H1 (cell line): ENCODE measurements around the gene TNP1. TPM values are rescaled to one million over a fixed set of nuclear protein-coding genes. Genes with fewer than 3 reads are reported as not detected.

ENCODE experiments used
- CTCF ChIA-PET: fragments of 300-600 bp; sonication (Branson Sonifier 250); formaldehyde crosslinking; loops from one replicate; lab custom pipeline; 2021; ENCODE audit not compliant: partially characterized antibody; lab: Charles Lee
- POLR2A ChIA-PET: fragments of 300-600 bp; sonication (Branson Sonifier 250); formaldehyde crosslinking; loops from one replicate; lab custom pipeline; 2021; ENCODE audit warnings: inconsistent platforms; ENCODE audit not compliant: partially characterized antibody; lab: Charles Lee
- DNase-seq, 2 experiments: peaks; one replicate each; pipeline versions ENCODE4 v3.0.0 to v3.0.0-alpha.2; 2010 to 2022; ENCODE audit warnings: low spot score in 2 of 2, low read depth in 1 of 2, mixed read lengths in 1 of 2
- FAIRE-seq: peaks from 2 replicates; lab custom pipeline; 2011; peaks lifted over from hg19 to GRCh38; lab: Jason Lieb, UNC
- H2AFZ ChIP-seq: 2 replicates; pipeline ENCODE4 v1.8.1; 2012; ENCODE audit warnings: low read length, inconsistent platforms
- H2AK5ac ChIP-seq: 2 replicates; pipeline ENCODE4 v1.6.1; 2013; ENCODE audit warnings: low read depth, low read length
- H2BK120ac ChIP-seq: replicated peaks from 2 replicates; pipeline ENCODE3; 2013; ENCODE audit warnings: low read depth, low read length, inconsistent platforms
- H2BK12ac ChIP-seq: 2 replicates; pipeline ENCODE4 v1.6.1; 2013; ENCODE audit warnings: low read depth, low read length
- H2BK15ac ChIP-seq: 2 replicates; pipeline ENCODE4 v1.6.1; 2013; ENCODE audit warnings: low read length
- H2BK20ac ChIP-seq: 2 replicates; pipeline ENCODE4 v1.6.1; 2013; ENCODE audit warnings: low read length
- H2BK5ac ChIP-seq: 2 replicates; pipeline ENCODE4 v1.6.1; 2013; ENCODE audit warnings: low read depth, low read length
- H3K14ac ChIP-seq: 2 replicates; pipeline ENCODE4 v1.6.1; 2013; ENCODE audit warnings: inconsistent platforms; ENCODE audit not compliant: insufficient read length
- H3K18ac ChIP-seq: 2 replicates; pipeline ENCODE4 v1.6.1; 2013; ENCODE audit warnings: low read length; ENCODE audit errors: extremely low read depth
- H3K23ac ChIP-seq: 2 replicates; pipeline ENCODE4 v1.6.1; 2013; ENCODE audit warnings: inconsistent platforms; ENCODE audit not compliant: insufficient read length
- H3K23me2 ChIP-seq: 2 replicates; pipeline ENCODE4 v1.6.1; 2013; ENCODE audit warnings: low read depth, low read length
- H3K27ac ChIP-seq: 2 replicates; pipeline ENCODE4 v1.6.1; 2011; ENCODE audit warnings: low read depth, low read length, inconsistent platforms
- H3K27me3 ChIP-seq, 4 experiments: replicated peaks in 1 of 4; 1 replicate in 1 of 4; 2 replicates in 3 of 4; pipeline versions ENCODE4 v1.6.1 to v1.8.1; 2011 to 2013; ENCODE audit warnings: low read length in 3 of 4, mild to moderate bottlenecking in 3 of 4, inconsistent platforms in 2 of 4, mixed read lengths in 2 of 4, moderate library complexity in 1 of 4; ENCODE audit not compliant: control insufficient read depth in 3 of 4, insufficient read depth in 3 of 4; ENCODE audit errors: extremely low read depth in 1 of 4
- H3K36me3 ChIP-seq, 4 experiments: 2 replicates each; pipeline versions ENCODE4 v1.6.1 to v1.8.1; 2011 to 2013; ENCODE audit warnings: mild to moderate bottlenecking in 4 of 4, low read length in 3 of 4, moderate library complexity in 2 of 4, control low read depth in 1 of 4, inconsistent platforms in 1 of 4; ENCODE audit not compliant: insufficient read depth in 4 of 4, control insufficient read depth in 2 of 4
- H3K4ac ChIP-seq: replicated peaks from 2 replicates; pipeline ENCODE3; 2013; ENCODE audit warnings: low read length, low read depth, mixed read lengths, inconsistent platforms; ENCODE audit not compliant: insufficient read length
- H3K4me1 ChIP-seq, 4 experiments: replicated peaks in 1 of 4; 1 replicate in 1 of 4; 2 replicates in 3 of 4; pipeline versions ENCODE4 v1.6.1 to v1.8.1; 2011 to 2013; ENCODE audit warnings: low read length in 3 of 4, inconsistent platforms in 2 of 4, mixed read lengths in 1 of 4; ENCODE audit not compliant: insufficient read depth in 4 of 4, control insufficient read depth in 3 of 4
- H3K4me2 ChIP-seq, 2 experiments: 2 replicates each; pipeline versions ENCODE4 v1.6.1 to v1.8.1; 2011 to 2013; ENCODE audit warnings: low read depth in 2 of 2, low read length in 2 of 2, control low read depth in 1 of 2, inconsistent platforms in 1 of 2, mild to moderate bottlenecking in 1 of 2; ENCODE audit not compliant: insufficient read depth in 1 of 2
- H3K4me3 ChIP-seq, 4 experiments: fragments of 200-600, 300-600 bp in 1 of 4; sonication (generic), shearing (Covaris generic), sonication (Bioruptor Twin) in 1 of 4; 2 replicates each; pipeline versions ENCODE4 v1.5.1 to v1.8.1; 2011 to 2016; ENCODE audit warnings: low read length in 4 of 4, low read depth in 3 of 4, control low read depth in 2 of 4, inconsistent platforms in 2 of 4, mild to moderate bottlenecking in 2 of 4, mixed read lengths in 1 of 4, moderate library complexity in 1 of 4; ENCODE audit not compliant: insufficient read depth in 2 of 4; ENCODE audit errors: extremely low read depth in 1 of 4
- H3K56ac ChIP-seq: replicated peaks from 2 replicates; pipeline ENCODE3; 2013; ENCODE audit warnings: low read depth, mild to moderate bottlenecking, mixed read lengths, low read length, inconsistent platforms; ENCODE audit not compliant: insufficient read length
- H3K79me1 ChIP-seq: 2 replicates; pipeline ENCODE4 v1.6.1; 2013; ENCODE audit warnings: low read depth, low read length, control low read depth
- H3K79me2 ChIP-seq, 2 experiments: 2 replicates each; pipeline versions ENCODE4 v1.6.1 to v1.8.1; 2012 to 2013; ENCODE audit warnings: low read length in 2 of 2, mild to moderate bottlenecking in 2 of 2, inconsistent platforms in 1 of 2; ENCODE audit not compliant: insufficient read depth in 2 of 2, control insufficient read depth in 1 of 2
- H3K9ac ChIP-seq, 4 experiments: replicated peaks in 1 of 4; 1 replicate in 1 of 4; 2 replicates in 3 of 4; pipeline versions ENCODE4 v1.6.1 to v1.8.1; 2011 to 2013; ENCODE audit warnings: low read depth in 3 of 4, low read length in 3 of 4, control low read depth in 2 of 4, mild to moderate bottlenecking in 2 of 4, moderate library complexity in 2 of 4, inconsistent platforms in 1 of 4; ENCODE audit errors: extremely low read depth in 1 of 4
- H3K9me3 ChIP-seq, 2 experiments: 2 replicates each; pipeline versions ENCODE4 v1.6.1 to v1.8.1; 2012 to 2013; ENCODE audit warnings: mild to moderate bottlenecking in 2 of 2, moderate library complexity in 2 of 2, control low read depth in 1 of 2, inconsistent platforms in 1 of 2, low read depth in 1 of 2, low read length in 1 of 2, mixed read lengths in 1 of 2; ENCODE audit not compliant: insufficient read depth in 2 of 2
- H4K20me1 ChIP-seq, 2 experiments: replicated peaks in 1 of 2; 2 replicates each; pipeline versions ENCODE3 to v1.8.1; 2011 to 2013; ENCODE audit warnings: inconsistent platforms in 2 of 2, low read length in 2 of 2, mild to moderate bottlenecking in 1 of 2; ENCODE audit not compliant: insufficient read depth in 2 of 2, control insufficient read depth in 1 of 2
- H4K5ac ChIP-seq: 2 replicates; pipeline ENCODE4 v1.6.1; 2013; ENCODE audit warnings: low read length, low read depth, mixed read lengths, inconsistent platforms; ENCODE audit not compliant: insufficient read length
- H4K8ac ChIP-seq: 2 replicates; pipeline ENCODE4 v1.8.0; 2013; ENCODE audit warnings: mild to moderate bottlenecking, moderate library complexity, low read length, inconsistent platforms; ENCODE audit not compliant: insufficient read depth; ENCODE audit errors: extremely low read depth
- H4K91ac ChIP-seq: replicated peaks from 2 replicates; pipeline ENCODE3; 2013; ENCODE audit warnings: low read length, mixed read lengths, inconsistent platforms; ENCODE audit not compliant: insufficient read length
- ASH2L ChIP-seq: fragments of 200-600, 300-600 bp; sonication (generic); IDR thresholded peaks from one replicate; pipeline ENCODE4 v1.7.1; 2017; ENCODE audit warnings: low read length
- CREB1 ChIP-seq: IDR thresholded peaks from 2 replicates; pipeline ENCODE4 v1.6.1; 2012; ENCODE audit warnings: inconsistent platforms
- HDAC2 ChIP-seq, 2 experiments: fragments of 300-600 bp in 1 of 2; sonication (generic) in 1 of 2; IDR thresholded peaks; 2 replicates each; pipeline ENCODE4 v1.6.1; 2011 to 2012; ENCODE audit warnings: low read depth in 2 of 2, low read length in 2 of 2, mild to moderate bottlenecking in 2 of 2, moderate library complexity in 2 of 2, borderline replicate concordance in 1 of 2, inconsistent platforms in 1 of 2
- HDAC6 ChIP-seq: IDR thresholded peaks from one replicate; pipeline ENCODE4 v1.7.1; 2012; ENCODE audit warnings: low read depth, mild to moderate bottlenecking, inconsistent platforms, low read length, moderate library complexity
- RFX5 ChIP-seq: IDR thresholded peaks from 2 replicates; pipeline ENCODE4 v1.6.1; 2011; ENCODE audit warnings: low read depth, low read length, improper control_type of control experiment, borderline replicate concordance
- SP4 ChIP-seq: IDR thresholded peaks from 2 replicates; pipeline ENCODE4 v1.6.1; 2012; ENCODE audit warnings: low read length, inconsistent platforms
- WGBS, 2 experiments: shearing (Covaris generic) in 1 of 2; methylation state at CpG; one replicate each; pipeline versions ENCODE4 v1.1.6 to v1.1.7; 2013 to 2015; ENCODE audit warnings: low lambda C conversion rate in 2 of 2, mixed read lengths in 2 of 2, inconsistent platforms in 1 of 2, low coverage in 1 of 2, missing lambda C conversion rate in 1 of 2; ENCODE audit not compliant: insufficient replicate concordance in 2 of 2, insufficient coverage in 1 of 2, insufficient read length in 1 of 2; ENCODE audit errors: extremely low coverage in 1 of 2, missing lambda C conversion rate in 1 of 2; 5-methylcytosine and 5-hydroxymethylcytosine counted together
- polyA plus RNA-seq, 7 experiments: library from polyadenylated mRNA; depleted of rRNA in 3 of 7; stranded (reverse) in 5 of 7; unstranded in 2 of 7; fragments of >200 nt in 5 of 7; fragments of 200-250 nt in 2 of 7; gene quantifications; 1 replicate in 5 of 7; 2 replicates in 1 of 7; 4 replicates in 1 of 7; pipeline versions ENCODE4 v1.2.1 to v1.2.3, GENCODE V29; 2011 to 2013; ENCODE audit warnings: missing spikeins in 2 of 7, mixed read lengths in 2 of 7
- total RNA-seq: library from RNA; stranded (reverse); fragmentation: NEBNext Ultra II Directional; extraction: Animal tissue kit (Norgen Biotek cat#: 25700); gene quantifications from 2 replicates; pipeline ENCODE4 v1.2.1, GENCODE V29; 2021

The TNP1 gene
- total and polyA plus RNA-seq, 2 of the 8 experiments (the other 6 are each of a cell fraction or from before 2014, with no cell fraction given) = not detected

- no peak overlapping the region for H2AK5ac ChIP-seq
- 92% methylated on average over 3 of the region's 3 CpGs; no CpG with 5 or more reads in 1 of the 2 experiments for WGBS, 2 experiments
- no peak for FAIRE-seq
- no peak overlapping the region for H4K91ac ChIP-seq
- no peaks in the 10 kb centered on the region for H3K27me3 ChIP-seq
- no peaks in the 10 kb centered on the region for H3K79me2 ChIP-seq
- no peak overlapping the region for H2BK15ac ChIP-seq
- no peak overlapping the region for H2BK12ac ChIP-seq
- TF ChIP-seq HDAC6 (no peak), HDAC2 (IDR thresholded peaks at IDR 0.05; ENCODE audit: borderline replicate concordance in 1 of 2, low read depth in 2 of 2, low read length in 2 of 2) (no peak), SP4 (no peak), ASH2L (no peak), CREB1 (no peak), RFX5 (no peak)
- no peak overlapping the region for H3K4me3 ChIP-seq
- H3K4me2 ChIP-seq = no peak overlapping the region
- H3K18ac ChIP-seq = no peak overlapping the region; the same call in 1 of the 2 replicates
- no peaks in the 10 kb centered on the region for H4K20me1 ChIP-seq
- H3K4me1 ChIP-seq = peaks cover 0 to 2% (median 0%) of the 10 kb centered on the region in 4 experiments; a peak in 1 of 7 replicates
- no peaks in the 10 kb centered on the region for H3K79me1 ChIP-seq
- CTCF ChIA-PET = interaction anchor here (0.6 kb wide), 2 partner anchors 93 to 658 kb away, joined by 4 to 5 read pairs; no protein-coding TSS in a partner anchor
- H4K8ac ChIP-seq = no peak overlapping the region
- H3K4ac ChIP-seq = no peak overlapping the region
- H4K5ac ChIP-seq = no peak overlapping the region
- no peak overlapping the region for H2BK20ac ChIP-seq
- H3K27ac ChIP-seq = no peak overlapping the region
- H3K23ac ChIP-seq = no peak overlapping the region
- H3K23me2 ChIP-seq = no peaks in the 10 kb centered on the region
- DNase-seq = no peak
- no peak overlapping the region for H2BK120ac ChIP-seq
- no peak overlapping the region for H3K9ac ChIP-seq
- no peak overlapping the region for H2BK5ac ChIP-seq
- H3K9me3 ChIP-seq = no peaks in the 10 kb centered on the region
- POLR2A ChIA-PET = no interaction called here
- no peak overlapping the region for H3K14ac ChIP-seq
- no peak overlapping the region for H3K56ac ChIP-seq
- no peaks in the 10 kb centered on the region for H3K36me3 ChIP-seq
- H2AFZ ChIP-seq = no peak overlapping the region
These were observed 4.3 kb downstream of the TNP1 start for GRCh38 chr2:216855605-216856004.
